ENCODE measurements around the gene TNPO2.
A peak's percentile ranks its signal among the peaks of the same experiment; 100 is the strongest.
"Not testable (repeated sequence)": the region's sequence is repeated elsewhere in the genome, so short reads cannot be mapped to it uniquely, and the experiment has no call there.

TNPO2 gene

GRCh38 chr19:12687496-12688196 lies 36.1 kb downstream of the TNPO2 start, which contains the start of gene GNG14:
Gene GNG14, plus strand, starts transcription at chr19:12687998. Its CDS starts 51 bp downstream, at chr19:12688049.
- DNase-seq (ENCODE audit: insufficient read length) (no peak), FAIRE-seq (no peak)
- TF ChIP-seq TAF1 (IDR thresholded peaks at IDR 0.05; ENCODE audit: borderline replicate concordance, low read depth, low read length) = no peak
- no peak for TF ChIP-seq POLR2A (IDR thresholded peaks at IDR 0.05; ENCODE audit: low read depth, low read length)
- TF ChIP-seq POLR2AphosphoS5 (IDR thresholded peaks at IDR 0.05; ENCODE audit: low read depth, low read length) = no peak

DNA sequence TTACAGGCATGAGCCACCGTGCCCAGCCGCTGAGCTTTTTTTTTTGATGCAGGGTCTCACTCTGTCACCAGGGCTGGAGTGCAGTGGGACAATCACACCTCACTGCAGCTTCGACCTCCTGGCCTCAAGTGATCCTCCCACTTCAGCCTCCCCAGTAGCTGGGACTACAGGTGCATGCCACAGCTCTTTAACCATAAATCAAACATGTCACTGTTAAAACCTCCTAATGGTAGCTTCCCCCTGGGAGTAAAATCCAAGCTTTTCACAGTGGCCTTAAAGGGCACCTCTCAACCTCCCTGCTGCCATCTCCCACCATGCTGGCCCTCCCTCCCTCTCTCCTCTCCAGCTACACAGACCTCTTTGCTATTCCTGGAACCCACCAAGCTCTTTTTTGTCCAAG lies 37.9 kb downstream of the TNPO2 start:
- TF ChIP-seq TAF1 (IDR thresholded peaks at IDR 0.05; ENCODE audit: borderline replicate concordance, low read depth, low read length) = no peak
- no peak for TF ChIP-seq POLR2AphosphoS5 (IDR thresholded peaks at IDR 0.05; ENCODE audit: low read depth, low read length)
- no peak for TF ChIP-seq POLR2A (IDR thresholded peaks at IDR 0.05; ENCODE audit: low read depth, low read length)
- no peak for DNase-seq (ENCODE audit: insufficient read length)
- FAIRE-seq = no peak

DNA sequence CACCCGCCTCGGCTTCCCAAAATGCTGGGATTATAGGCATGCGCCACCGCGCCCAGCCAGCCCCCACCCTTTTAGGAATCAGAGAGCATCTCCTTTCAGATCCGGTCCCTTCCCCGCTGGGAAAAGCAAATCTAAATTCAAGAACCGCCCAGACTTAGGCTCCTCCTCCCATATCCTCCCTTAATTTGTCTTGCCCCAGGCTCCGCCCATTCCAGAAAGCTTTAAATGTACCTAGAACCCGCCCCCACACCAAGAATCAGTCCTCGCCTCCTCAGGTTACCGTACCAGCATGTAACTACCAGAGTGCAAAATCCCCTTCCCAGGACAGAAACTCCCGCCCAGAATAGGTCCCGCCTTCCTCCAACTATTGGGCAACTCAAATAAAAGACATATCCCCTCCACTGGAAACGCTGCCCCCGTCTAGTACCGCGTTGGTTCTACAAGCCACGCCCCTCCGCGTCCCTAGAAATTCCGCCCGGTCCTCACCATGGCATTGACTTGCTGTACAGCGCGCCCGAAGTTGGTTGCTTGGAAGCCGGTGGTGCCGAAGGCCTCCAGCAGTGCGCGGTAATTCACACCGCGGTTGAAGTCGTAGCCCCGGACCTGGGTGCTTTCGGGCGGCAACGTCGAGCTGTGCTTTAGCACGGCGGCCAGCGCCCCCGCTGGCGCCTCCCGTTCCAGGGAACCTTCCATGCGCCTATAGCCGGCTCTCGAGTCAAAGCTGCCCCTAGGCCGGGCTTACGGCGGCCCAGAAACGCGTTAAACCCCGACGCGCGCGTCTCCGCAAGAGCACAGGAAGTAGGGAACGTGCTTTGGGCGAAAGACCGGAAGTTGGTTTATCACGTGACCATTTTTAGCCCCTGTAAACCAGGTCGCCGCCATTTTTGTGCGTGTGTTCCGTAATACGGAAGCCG lies 42.4 kb downstream of the TNPO2 start, which contains the start of gene DHPS:
TSS of gene DHPS (minus strand) at position 807 of the 914 bp plus-strand sequence. CDS start at position 693, 114 bp downstream.
- TF ChIP-seq POLR2AphosphoS5 (IDR thresholded peaks at IDR 0.05; ENCODE audit: low read depth, low read length) (peak; percentile 95), POLR2A (IDR thresholded peaks at IDR 0.05; ENCODE audit: low read depth, low read length) (peak; percentile 96), TAF1 (IDR thresholded peaks at IDR 0.05; ENCODE audit: borderline replicate concordance, low read depth, low read length) (peak; percentile 53)
- DNase-seq (ENCODE audit: insufficient read length) (peak; percentile 92), FAIRE-seq (peak; percentile 94)

DNA sequence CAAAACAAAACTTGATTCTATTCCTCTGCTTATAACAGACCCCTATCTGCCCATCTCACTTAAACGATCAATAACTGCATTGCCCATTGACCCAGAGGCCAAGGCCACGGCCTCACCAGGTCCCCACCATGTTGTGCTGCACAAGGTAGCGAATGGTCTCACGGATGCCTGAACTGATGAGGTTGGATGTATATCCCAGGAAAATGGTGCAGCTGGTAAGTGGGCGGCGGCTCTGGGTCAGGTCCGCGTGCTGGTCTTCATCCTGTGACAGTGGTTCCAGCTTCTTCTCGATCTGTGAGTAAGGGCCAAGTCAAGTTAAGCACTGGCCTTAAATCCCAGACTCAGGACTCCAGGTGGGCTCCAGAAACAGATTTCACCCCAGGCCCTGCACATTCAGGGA lies 43.7 kb downstream of the TNPO2 start:
- no peak for DNase-seq (ENCODE audit: insufficient read length)
- TF ChIP-seq POLR2A (IDR thresholded peaks at IDR 0.05; ENCODE audit: low read depth, low read length) = no peak
- no peak for TF ChIP-seq TAF1 (IDR thresholded peaks at IDR 0.05; ENCODE audit: borderline replicate concordance, low read depth, low read length)
- no peak for TF ChIP-seq POLR2AphosphoS5 (IDR thresholded peaks at IDR 0.05; ENCODE audit: low read depth, low read length)
- FAIRE-seq = no peak

- not testable (repeated sequence) for FAIRE-seq; DNase-seq (ENCODE audit: insufficient read length)
Observed at GRCh38 chr19:12678039-12678438, 45.7 kb downstream of the TNPO2 start.

DNA sequence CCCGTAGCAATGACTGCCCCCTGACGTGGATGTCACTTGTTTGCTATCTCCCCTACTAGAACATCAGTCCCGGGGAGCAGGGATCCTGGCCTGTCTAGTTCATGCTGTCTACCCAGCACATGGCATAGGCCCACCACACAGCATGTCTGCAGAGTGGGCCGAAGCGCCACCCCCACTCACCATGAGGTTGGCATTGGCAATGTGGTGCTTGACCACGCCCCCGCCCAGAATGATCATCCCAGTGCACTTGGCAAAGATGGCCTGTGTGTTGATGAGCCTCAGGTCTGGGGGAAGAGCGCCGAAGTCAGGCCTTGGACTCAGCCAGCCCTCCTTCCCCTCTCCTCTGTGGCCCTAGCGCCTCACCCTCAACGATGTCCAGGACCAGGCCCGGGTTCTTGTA lies 46.8 kb downstream of the TNPO2 start:
- no peak for TF ChIP-seq POLR2AphosphoS5 (IDR thresholded peaks at IDR 0.05; ENCODE audit: low read depth, low read length)
- TF ChIP-seq POLR2A (IDR thresholded peaks at IDR 0.05; ENCODE audit: low read depth, low read length) = no peak; the same call in 1 of the 2 replicates
- TF ChIP-seq TAF1 (IDR thresholded peaks at IDR 0.05; ENCODE audit: borderline replicate concordance, low read depth, low read length) = no peak
- DNase-seq (ENCODE audit: insufficient read length) (no peak), FAIRE-seq (no peak)

DNA sequence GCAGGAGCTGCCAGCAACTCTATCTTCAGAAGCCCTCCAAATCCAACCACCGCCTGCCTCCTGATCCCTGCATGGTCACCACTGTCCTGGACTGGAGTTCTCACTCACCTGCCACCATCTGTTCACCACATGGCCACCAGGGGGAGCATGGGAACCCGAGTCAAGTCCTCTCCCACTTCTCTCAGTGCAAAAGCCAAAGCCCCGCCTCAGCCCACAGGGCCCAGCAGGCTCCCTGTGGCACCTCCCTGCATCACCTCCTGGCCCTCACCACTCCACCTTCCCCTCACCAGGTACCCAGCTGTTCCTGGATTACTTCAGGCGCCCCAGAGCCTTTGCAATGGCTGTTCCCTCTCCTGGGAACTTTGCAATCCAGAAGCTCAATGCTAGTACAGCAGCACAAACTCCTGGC lies 47.3 kb downstream of the TNPO2 start:
- FAIRE-seq = peak; percentile 84
- TF ChIP-seq POLR2A (IDR thresholded peaks at IDR 0.05; ENCODE audit: low read depth, low read length) (peak; percentile 36; the same call in 1 of the 2 replicates), TAF1 (IDR thresholded peaks at IDR 0.05; ENCODE audit: borderline replicate concordance, low read depth, low read length) (no peak), POLR2AphosphoS5 (IDR thresholded peaks at IDR 0.05; ENCODE audit: low read depth, low read length) (peak; percentile 74)
- peak; percentile 86 for DNase-seq (ENCODE audit: insufficient read length)

DNA sequence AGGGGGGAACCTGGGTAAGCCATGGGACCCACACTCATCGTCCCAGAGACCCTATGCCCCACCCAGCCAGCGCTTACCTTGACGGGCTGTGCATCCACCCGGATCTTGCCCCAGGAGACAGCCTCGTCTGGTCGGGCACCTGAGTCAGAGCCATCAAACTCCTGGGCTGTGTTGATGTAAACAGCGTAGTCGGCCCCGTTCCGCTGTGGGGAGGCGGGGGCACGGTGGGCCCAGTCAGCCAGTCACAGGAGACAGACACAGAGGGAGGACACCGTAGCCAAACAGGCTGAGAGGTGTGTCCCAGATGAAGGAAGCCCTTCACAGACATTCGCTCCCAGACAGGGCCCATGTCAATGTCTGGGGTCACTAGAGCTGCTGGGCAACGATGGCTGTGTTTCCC lies 47.8 kb downstream of the TNPO2 start:
- FAIRE-seq = no peak
- DNase-seq (ENCODE audit: insufficient read length) = no peak

GRCh38 chr19:12675399-12675798 lies 48.3 kb downstream of the TNPO2 start:
- DNase-seq (ENCODE audit: insufficient read length) (no peak), FAIRE-seq (no peak)
- no peak for TF ChIP-seq POLR2A (IDR thresholded peaks at IDR 0.05; ENCODE audit: low read depth, low read length)
- no peak for TF ChIP-seq TAF1 (IDR thresholded peaks at IDR 0.05; ENCODE audit: borderline replicate concordance, low read depth, low read length)
- no peak for TF ChIP-seq POLR2AphosphoS5 (IDR thresholded peaks at IDR 0.05; ENCODE audit: low read depth, low read length)

More for the DNA sequence above, 47.8 kb downstream of the TNPO2 start:
- TF ChIP-seq TAF1 (IDR thresholded peaks at IDR 0.05; ENCODE audit: borderline replicate concordance, low read depth, low read length) = no peak
- TF ChIP-seq POLR2AphosphoS5 (IDR thresholded peaks at IDR 0.05; ENCODE audit: low read depth, low read length) = no peak
- no peak for TF ChIP-seq POLR2A (IDR thresholded peaks at IDR 0.05; ENCODE audit: low read depth, low read length)

GRCh38 chr19:12672744-12673143 lies 51.0 kb downstream of the TNPO2 start:
- no peak for DNase-seq (ENCODE audit: insufficient read length)
- no peak for FAIRE-seq
- TF ChIP-seq TAF1 (IDR thresholded peaks at IDR 0.05; ENCODE audit: borderline replicate concordance, low read depth, low read length) (no peak), POLR2AphosphoS5 (IDR thresholded peaks at IDR 0.05; ENCODE audit: low read depth, low read length) (no peak), POLR2A (IDR thresholded peaks at IDR 0.05; ENCODE audit: low read depth, low read length) (peak; percentile 38; the same call in 1 of the 2 replicates)

GRCh38 chr19:12670159-12670928 lies 53.4 kb downstream of the TNPO2 start:
- FAIRE-seq (no peak), DNase-seq (ENCODE audit: insufficient read length) (no peak)
- TF ChIP-seq TAF1 (IDR thresholded peaks at IDR 0.05; ENCODE audit: borderline replicate concordance, low read depth, low read length) (no peak), POLR2A (IDR thresholded peaks at IDR 0.05; ENCODE audit: low read depth, low read length) (no peak; the same call in 1 of the 2 replicates), POLR2AphosphoS5 (IDR thresholded peaks at IDR 0.05; ENCODE audit: low read depth, low read length) (peak; percentile 60; the same call in 1 of the 2 replicates)

Data from GM12892 (cell line).